Pons (tissue), 1 donor: Measurements from ENCODE around the gene CERS1.
A peak's percentile ranks its signal among the peaks of the same experiment; 100 is the strongest.

Experiments
- DNase-seq: peaks from one replicate; pipeline ENCODE4 v3.0.0-alpha.2; 2016; ENCODE audit warnings: low spot score

CERS1 gene

DNA sequence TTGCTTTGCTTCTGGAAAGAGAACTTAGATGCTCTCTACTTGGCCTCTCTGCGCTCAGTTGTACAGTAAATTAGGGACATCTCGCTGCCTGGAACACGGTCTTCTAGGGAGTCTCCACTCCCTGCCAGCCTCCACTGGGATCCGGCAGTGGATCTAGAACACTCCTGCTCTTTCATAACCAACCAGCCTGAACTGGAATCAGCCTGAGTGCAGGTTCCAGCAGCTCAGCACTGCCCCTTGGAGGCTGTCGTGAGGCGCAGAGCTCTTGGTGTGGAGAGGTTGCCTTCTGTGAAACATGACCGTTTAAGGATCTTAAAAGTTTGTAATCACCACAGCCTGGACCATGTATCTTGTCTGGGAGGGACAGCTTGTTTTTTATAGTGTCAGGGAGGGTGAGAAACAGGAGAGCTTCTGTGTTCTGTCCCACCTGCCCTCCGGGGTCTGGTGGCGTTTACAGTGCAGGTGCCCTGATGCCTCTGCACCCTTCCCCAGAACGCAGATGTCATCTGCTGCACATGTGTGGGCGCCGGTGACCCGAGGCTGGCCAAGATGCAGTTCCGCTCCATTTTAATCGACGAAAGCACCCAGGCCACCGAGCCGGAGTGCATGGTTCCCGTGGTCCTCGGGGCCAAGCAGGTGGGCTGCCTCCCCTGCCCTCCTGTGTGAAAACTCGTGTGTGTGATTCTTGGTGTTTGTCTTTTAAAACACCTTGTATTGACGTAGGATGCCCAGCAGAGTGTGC is 39.4 kb downstream of the CERS1 start:
- DNase-seq, result peak; percentile 93

DNA sequence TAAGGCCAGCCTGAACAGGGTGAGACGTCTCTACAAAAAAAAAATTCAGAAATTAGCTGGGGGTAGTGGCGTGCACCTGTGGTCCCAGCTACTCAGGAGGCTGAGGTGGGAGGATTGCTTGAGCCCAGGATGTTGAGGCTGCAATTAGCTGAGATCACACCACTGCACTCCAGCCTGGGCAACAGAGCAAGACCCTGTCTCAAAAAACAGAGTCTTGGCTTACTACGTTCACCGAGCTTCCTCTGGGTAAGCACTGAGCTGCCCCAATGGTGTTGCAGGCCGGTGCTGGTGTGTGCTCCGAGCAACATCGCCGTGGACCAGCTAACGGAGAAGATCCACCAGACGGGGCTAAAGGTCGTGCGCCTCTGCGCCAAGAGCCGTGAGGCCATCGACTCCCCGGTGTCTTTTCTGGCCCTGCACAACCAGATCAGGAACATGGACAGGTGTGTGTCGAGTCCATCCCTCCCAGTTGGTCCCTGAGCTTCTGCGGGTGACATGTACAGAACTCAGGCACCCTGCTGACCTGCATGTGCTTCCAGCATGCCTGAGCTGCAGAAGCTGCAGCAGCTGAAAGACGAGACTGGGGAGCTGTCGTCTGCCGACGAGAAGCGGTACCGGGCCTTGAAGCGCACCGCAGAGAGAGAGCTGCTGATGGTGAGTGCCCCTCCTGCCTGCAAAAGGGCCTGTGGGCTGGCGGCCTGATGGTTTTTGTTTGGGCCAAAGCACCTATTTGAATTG is 40.1 kb downstream of the CERS1 start:
- no peak for DNase-seq

DNA sequence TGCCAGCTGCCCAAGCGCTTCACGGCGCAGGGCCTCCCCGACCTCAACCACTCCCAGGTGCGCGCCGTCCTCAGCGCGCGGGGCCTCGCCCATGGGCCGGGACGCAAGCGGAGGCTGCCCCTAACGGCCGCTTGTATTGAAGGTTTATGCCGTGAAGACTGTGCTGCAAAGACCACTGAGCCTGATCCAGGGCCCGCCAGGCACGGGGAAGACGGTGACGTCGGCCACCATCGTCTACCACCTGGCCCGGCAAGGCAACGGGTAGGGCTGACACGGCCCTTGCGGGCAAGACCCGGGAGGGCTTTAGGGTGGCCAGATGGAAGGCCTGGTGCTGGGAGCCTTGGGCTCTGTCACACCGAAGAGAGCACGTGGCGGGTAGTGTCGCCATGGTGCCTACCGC is 41.0 kb downstream of the CERS1 start:
- DNase-seq, result no peak

DNA sequence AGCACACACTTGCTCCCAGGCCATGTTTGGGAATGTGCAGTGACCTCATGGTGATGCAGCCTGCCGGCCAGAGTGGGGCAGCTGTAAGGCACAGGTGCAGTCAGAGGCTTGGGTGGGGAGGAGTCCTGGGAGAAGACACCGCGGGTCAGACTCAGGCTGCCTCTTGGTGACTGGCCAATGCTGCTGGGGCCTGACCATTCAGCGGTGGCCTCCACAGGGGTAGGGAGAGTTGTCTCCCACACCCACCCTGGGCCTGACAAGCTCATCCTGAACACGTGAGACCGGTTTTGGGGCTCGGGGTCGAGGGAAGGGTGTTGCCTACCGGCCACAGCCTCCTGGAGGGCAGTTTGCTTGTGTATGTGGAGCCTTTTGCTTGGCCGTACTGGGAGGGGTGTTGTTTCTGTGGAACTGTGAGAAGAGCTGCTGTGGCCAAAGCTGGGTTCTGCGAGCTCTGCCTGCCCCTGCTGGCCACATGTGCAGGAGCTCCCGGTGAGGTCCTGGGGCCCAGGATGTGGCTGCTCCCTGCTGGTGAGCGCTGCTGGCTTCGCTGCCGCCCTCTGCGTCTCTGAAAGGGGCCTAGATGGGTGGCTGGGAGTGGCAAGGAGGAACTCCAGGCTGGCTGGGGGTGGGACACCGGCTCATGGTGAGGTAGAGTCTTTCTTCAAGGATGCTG is 42.1 kb downstream of the CERS1 start:
- no peak for DNase-seq

DNA sequence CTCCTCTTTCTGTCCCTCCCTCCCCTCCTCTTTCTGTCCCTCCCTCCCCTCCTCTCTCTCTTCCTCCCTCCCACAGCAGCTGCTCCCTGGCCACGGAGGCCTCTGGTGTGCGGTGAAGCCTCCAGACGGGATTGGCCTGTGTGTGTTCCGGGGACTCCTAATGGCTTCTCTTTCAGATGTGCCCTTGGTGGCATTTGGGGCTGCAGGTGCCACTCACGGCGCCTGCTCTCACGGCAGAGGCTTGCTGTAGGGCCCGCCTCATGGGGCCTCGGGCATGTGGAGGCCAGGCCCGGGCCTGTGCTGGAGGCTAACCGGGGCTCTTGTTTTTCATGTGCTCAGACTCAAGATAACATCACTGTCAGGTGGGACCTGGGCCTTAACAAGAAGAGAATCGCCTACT is 43.3 kb downstream of the CERS1 start:
- no peak for DNase-seq

DNA sequence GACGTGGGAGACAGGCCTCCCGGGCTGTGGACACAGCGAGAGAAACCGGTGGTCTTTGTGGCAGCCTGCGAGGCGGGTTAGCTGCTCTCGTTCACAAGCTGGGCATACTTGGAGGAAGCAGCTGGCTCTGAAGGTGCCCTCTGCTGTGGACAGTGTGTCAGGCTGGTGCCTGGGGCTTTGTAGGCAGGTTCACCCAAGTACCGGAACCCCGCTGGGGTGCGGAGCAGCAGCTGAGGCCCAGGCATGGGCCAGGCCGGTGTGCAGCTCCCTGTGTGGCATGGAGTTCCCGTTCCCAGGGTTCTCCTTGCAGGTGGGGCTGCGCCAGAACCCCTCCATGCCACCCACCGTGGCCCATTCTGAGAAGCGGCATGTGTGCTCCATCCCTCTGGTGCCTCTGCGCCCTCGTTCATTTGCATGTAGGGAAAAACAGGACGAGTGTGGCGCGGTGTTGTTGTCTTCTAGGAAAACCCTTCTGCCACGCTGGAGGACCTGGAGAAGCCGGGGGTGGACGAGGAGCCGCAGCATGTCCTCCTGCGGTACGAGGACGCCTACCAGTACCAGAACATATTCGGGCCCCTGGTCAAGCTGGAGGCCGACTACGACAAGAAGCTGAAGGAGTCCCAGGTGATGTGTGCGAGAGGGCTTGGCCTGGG is 44.2 kb downstream of the CERS1 start:
- DNase-seq, result no peak

DNA sequence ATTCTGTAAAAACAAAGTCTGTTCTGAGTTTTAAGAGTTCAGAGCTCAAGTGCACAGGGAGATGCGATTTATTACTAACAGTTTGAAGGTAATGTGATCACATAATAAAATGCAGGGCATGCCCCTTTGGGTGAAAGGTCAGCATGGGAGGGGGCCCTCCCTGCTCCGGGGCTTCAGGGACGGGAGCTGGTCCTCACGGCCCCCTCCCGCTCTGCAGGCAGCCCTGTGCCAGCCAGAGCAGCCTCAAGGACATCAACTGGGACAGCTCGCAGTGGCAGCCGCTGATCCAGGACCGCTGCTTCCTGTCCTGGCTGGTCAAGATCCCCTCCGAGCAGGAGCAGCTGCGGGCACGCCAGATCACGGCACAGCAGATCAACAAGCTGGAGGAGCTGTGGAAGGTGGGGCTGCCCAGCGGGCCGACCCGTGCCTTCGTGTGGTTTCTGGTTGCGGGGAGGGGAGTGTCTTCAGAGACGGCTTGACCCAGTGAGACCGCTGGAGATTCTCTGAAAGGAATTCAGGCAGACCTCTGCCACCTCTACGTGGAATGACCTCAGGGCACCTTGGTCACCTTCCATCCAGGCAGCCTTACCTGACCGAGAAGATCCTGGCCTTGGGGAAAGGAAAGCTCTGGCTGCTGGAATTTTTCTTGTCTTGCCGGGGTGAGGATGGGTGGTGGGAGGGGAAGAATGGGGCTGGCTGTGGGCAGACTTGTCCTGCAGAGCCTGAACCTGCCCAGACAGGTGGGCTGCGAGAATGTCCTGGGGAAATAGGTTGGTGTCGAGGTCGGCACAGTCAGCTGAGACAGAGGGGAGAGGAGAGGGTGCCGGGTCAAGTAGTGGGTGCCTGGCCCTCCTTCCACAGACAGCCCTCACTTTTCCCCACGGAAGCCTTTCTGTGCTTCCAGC is 45.2 kb downstream of the CERS1 start:
- no peak for DNase-seq

DNA sequence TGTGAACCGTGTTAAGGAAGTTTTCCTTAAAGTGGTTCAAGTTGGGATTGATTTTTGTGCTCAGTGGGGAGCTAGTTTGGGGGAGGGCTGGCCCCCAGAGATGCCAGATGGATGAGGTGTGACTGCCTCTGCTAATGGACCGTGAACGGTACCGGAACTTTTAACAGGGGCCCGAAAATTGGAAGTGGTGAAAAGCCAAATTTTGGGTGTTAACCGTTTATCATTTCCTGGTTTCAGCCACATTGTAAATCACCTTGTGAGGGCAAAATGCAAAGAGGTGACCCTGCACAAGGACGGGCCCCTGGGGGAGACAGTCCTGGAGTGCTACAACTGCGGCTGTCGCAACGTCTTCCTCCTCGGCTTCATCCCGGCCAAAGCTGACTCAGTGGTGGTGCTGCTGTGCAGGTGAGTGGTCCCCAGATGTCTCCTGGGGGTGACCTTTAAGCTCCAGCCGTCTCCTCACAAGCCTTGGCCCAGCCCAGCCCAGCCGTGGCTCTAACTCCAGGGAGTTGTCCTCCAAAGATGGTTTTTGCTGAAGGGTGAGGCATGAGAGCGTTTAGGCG is 46.0 kb downstream of the CERS1 start:
- DNase-seq, result no peak

DNA sequence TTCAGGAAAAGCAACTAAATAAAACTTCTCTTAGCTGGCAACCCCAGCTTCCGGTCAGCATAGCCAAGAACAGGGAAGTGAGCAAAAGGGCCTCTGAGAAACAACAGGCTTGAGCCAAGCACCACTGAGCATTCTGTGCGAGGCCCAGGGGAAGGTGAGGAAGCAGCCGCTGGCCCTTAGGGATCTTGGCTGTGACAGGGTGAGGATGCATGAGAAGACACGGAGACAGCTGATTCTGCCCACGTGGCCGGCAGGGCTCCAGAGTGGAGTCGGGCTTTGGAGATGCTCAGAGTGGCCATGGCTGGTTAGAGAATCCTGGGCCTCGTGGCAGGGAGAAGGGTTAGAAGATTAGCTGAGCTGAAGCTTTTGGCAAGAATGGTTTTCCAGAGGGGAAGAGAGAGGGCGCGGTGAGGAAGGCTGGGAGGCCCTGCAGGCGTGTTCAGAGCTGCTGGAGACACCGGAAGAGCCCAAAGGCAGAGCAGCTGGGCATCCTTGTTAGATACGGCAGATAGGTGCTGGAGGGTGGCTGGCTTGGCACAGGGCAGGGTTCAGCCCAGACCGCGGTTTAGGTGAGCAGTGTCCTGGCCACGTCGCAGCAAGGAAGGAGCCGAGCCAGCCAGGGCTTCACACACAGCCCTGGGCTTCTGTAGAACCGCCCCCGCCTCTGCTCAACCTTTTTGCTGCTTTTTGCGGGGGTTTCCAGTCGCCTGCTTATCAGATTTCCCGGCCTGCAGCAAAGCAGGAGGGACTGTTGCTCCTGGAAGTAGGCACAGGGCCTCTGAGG is 46.9 kb downstream of the CERS1 start:
- peak; percentile 90 for DNase-seq

DNA sequence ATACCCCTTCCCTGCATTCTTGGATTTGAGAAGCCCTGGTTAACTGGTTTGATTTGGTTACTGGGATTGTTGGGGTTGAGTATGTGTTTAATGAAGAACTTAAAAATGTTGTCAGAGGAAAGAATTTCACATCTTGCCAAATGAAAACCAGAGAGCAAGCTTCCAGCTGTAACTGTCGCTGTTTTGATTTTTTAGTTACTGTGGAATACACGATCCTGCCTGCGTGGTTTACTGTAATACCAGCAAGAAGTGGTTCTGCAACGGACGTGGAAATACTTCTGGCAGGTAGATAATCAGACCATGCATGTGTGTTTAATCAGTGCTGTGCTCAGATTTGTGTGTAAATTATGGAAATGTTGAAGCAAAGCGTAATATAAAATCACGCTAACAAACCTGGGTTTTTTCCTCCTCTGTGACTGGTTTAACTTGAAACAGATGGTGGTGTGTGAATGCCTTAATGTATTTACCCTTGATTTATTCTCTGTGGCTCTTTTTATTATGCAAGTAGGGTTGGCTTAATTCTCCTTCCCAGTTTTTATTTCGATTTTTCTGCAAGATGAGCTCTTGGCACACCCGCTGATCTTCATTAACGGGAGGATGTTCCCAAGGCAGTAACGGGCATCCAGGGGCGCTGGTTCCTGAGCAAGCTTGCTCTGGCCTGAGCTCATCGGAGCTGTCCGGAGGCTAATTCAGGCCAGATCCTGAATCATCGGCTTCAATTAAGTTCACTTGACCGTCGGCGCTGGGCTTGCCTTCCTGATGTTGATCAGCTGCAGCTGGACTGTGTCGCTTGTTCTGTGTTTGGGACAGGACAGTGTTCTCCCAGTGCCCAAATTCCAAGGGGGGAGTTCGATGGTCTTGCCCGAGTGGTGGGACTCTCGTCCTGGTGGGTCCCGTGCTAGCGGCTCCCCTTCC is 48.2 kb downstream of the CERS1 start:
- no peak for DNase-seq

DNA sequence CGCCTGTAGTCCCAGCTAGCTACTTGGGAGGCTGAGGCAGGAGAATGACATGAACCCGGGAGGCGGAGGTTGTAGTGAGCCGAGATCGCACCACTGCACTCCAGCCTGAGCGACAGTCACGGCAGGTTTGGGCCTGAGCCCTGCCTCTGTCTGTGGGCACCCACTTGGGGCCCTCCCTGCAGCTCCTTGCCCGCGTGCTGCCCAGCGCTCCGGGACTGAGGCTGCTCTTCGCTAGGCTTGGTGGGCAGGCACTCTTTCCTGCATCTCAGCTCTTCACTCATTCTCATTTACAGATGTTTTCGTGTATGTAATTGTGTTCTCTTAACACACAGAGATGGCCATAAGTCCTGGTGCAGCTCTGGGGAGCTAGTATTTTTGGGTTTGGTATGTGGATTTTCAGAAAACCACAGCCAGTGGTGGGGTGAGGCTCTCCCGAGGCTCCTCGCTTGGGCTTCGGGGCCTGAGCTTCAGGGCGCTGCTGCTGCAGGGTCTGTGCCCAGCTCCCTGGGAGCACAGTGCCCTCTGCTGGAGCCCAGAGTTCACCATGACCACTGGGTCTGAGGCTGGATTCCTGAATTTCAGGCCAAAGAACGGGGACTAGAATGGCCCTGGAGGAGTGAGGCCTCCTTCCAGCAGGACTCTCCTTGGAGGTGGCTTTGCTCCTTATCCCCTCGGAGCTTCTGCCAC is 49.0 kb downstream of the CERS1 start:
- peak; percentile 76 for DNase-seq

DNA sequence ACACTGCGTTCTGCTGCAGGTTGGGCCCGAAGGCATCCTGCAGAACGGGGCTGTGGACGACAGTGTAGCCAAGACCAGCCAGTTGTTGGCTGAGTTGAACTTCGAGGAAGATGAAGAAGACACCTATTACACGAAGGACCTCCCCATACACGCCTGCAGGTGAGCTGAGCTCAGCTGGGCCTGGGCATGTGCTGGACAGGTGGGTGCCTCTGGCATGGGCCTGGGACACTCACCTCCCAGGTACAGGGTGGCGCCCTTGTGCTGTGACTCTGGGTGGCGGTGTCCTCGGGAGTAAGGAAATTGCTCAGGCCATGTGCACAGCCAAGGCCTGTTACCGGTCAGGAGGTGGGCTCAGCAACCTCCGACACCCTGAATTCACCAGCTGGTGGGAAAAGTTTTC is 50.0 kb downstream of the CERS1 start:
- no peak for DNase-seq

DNA sequence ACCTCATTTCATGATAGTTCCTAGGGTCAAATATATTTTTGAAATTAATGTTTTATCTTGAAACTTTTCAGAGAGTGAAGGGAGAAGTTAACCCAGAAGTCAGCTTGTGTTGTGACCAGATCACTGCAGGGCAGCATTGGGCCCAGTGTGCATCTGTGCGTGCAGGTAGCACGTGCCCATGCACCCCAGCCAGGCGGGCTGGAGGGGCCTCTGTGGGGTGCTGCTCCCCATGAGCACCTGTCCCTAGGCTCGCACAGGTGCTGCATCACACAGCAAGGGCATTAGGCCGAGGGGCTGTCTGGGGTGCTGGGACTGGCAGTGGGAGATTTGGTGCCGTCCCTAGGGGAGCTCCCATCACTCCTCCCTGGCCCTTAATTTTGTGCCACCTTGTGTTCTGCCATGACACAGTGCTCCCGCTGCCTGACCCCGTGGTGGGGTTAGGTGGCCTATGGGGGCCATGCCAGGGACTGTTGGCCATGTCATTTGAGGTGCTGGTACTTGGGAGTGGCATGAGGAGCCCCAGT is 51.1 kb downstream of the CERS1 start:
- no peak for DNase-seq

DNA sequence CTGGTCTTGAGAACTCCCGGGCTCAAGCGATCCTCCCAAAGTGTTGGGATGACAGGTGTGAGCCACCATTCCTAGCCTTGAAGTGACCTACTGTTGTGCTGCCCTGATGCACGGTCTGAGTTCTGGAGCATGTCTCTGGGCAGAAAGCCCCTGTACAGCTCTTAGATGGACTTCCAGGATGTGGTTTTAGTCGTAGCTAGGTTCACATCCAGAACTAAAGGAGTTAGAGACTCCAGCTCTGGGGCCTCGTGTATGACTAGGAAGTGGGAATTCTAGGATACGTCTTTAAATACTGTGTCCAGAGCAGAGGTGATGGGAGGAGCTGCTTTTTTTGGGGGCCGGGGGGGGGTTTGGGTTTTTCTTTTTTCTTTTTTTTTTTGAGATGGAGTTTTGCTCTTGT is 52.0 kb downstream of the CERS1 start:
- no peak for DNase-seq

DNA sequence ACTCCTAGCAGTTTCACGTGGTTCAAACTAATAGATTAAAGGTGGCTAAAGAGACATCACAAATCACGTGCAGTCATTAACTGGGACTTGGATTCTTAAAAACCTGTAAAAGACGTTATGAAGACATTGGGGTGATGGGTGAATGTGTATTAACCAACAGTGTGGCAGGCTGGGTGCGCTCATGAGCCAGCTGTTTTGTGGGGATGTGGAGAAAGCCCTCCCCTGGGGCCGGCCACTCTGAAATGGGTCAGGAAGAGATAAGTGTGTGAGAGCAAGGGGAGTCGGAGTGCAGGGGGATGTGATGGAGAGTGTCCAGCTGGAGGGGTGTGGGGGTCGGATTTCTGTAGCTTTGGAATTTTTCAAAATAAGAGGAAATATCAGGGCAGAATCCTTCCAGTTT is 53.8 kb downstream of the CERS1 start:
- no peak for DNase-seq

DNA sequence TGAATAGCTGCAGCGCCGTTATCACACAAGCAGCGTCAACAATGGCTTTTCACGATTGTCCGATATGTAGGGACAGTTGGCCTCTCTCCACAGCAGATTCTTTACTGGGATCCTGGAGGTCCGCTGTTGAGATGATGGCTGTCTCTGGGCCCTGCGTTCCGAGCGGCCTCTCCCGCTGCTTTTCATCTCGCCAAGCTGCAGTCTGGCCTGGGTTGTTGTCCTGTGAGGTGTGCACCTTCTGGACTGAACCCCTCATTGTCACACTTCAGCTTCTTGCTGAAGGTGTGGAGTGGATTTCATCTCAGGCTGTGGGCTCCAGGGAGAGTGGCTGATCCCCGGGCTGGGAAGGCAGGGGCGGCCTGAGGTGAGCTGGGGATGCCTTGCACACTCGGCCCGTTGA is 54.6 kb downstream of the CERS1 start:
- no peak for DNase-seq

DNA sequence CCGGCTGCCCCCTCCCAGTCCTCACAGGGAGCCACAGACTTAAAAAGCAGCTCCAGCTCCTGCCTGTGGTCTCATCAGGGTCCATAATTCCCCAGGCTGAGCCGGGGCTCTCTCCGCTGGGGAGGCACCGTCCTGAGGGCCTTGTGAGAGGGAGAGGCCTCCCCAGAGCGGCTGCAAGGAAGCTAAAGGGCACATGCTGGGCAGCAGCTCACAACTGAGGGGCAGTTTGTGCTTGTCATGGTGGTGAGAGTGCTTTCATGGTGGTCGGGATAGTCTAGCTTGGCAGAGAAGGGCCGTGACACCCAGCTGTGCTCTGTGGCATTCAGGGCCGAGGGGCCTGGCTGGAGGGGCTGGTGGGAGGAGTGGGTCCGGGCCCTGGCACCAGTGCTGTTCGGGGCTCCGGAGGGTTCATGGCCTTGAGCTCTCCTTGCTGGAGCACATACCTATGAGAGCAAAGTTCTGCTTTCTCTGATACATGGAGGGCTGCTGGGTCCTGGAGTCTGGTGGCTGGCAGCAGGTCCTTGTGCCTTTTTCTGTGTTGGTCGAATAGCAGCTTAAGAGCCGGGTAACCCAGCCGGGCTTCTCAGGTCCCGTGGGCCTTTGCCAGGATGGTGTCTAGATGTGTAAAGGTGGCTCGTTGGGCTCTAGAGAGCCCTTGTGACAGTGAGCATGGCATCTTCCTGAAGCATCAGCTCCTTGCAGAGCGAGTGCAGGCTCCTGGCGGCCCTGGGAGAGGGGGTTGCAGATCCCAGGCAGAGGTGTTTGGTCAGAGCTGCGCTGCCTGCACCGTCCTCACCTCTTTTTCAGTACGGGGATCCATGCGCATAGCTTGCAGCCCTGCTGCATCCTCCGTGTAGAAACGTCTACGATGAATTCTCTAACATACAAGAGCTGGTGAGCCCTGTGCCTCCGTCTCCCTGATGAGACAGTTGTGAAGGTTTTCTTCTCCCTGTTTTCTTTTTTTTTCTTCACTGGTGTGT is 55.4 kb downstream of the CERS1 start:
- DNase-seq, result no peak
